EH (cell line): Measurements from ENCODE around the gene C2CD4B.

Experiments
- DNase-seq: peaks from one replicate; pipeline ENCODE4 v3.0.0-alpha.2; 2015; ENCODE audit warnings: low read depth

The C2CD4B gene

GRCh38 chr15:62118520-62119226, 46.4 kb downstream of the C2CD4B start:
- no peak for DNase-seq

- DNase-seq, result no peak
Observed at GRCh38 chr15:62115847-62116246, 49.2 kb downstream of the C2CD4B start.
